ENCODE measurements around the gene DGAT2.

DNA sequence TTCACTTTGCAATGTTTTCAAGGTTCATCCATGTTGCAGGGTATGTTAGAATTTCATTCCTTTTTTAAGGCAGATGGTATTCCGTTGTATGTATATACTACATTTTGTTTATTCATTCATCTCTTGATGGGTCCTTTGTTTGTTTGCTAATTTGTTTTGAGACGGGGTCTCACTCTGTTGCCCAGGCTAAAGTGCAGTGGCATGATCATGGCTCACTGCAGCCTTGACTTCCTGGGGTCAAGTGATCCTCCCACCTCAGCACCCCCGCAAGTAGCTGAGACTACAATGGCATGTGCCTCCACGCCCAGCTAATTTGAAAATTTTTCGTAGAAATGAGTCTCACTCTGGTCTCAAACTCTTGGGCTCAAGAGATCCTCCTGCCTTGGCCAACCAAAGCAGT is 52.6 kb downstream of the DGAT2 start:
- TF ChIP-seq, protein P1, sequence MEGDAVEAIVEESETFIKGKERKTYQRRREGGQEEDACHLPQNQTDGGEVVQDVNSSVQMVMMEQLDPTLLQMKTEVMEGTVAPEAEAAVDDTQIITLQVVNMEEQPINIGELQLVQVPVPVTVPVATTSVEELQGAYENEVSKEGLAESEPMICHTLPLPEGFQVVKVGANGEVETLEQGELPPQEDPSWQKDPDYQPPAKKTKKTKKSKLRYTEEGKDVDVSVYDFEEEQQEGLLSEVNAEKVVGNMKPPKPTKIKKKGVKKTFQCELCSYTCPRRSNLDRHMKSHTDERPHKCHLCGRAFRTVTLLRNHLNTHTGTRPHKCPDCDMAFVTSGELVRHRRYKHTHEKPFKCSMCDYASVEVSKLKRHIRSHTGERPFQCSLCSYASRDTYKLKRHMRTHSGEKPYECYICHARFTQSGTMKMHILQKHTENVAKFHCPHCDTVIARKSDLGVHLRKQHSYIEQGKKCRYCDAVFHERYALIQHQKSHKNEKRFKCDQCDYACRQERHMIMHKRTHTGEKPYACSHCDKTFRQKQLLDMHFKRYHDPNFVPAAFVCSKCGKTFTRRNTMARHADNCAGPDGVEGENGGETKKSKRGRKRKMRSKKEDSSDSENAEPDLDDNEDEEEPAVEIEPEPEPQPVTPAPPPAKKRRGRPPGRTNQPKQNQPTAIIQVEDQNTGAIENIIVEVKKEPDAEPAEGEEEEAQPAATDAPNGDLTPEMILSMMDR (IDR thresholded peaks at IDR 0.05) = no peak
- no peak for TF ChIP-seq POLR2A (IDR thresholded peaks at IDR 0.05)

Measured in right lobe of liver (tissue), 4 donors.